Stomach (tissue), 4 donors: ENCODE data around the gene SDC3.

Experiments used
- CTCF ChIP-seq, 7 experiments: fragments of 450-650 bp in 4 of 7; fragments of 200-600 bp in 3 of 7; sonication (generic) in 3 of 7; IDR thresholded peaks; one replicate each; pipeline ENCODE4 v1.5.1; 2016 to 2019; ENCODE audit warnings: antibody characterized with exemption in 7 of 7, control low read depth in 2 of 7, mild to moderate bottlenecking in 1 of 7
- EP300 ChIP-seq: sonication (generic); formaldehyde crosslinking; IDR thresholded peaks from one replicate; pipeline ENCODE4 v1.6.1; 2017; ENCODE audit warnings: antibody characterized with exemption
- POLR2A ChIP-seq, 4 donors: fragments of 450-650 bp; IDR thresholded peaks; one replicate each; pipeline ENCODE4 v1.6.1; 2016; ENCODE audit warnings: antibody characterized with exemption in 4 of 4, control low read depth in 2 of 4, mild to moderate bottlenecking in 1 of 4, moderate library complexity in 1 of 4
- POLR2AphosphoS5 ChIP-seq, 3 donors: sonication (generic); formaldehyde crosslinking; IDR thresholded peaks; one replicate each; pipeline ENCODE4 v1.6.1; 2016; ENCODE audit warnings: antibody characterized with exemption in 3 of 3

- no peak for TF ChIP-seq CTCF (IDR thresholded peaks at IDR 0.05)
- no peak for TF ChIP-seq EP300
- TF ChIP-seq POLR2A (IDR thresholded peaks at IDR 0.05), result no peak
- TF ChIP-seq POLR2AphosphoS5 (IDR thresholded peaks at IDR 0.05), result no peak
Observed at GRCh38 chr1:30845904-30846290, 62.7 kb downstream of the SDC3 start.
